Lower leg skin (tissue), 3 donors: ENCODE data around the gene TPMT.

Experiments
- CTCF ChIP-seq, 3 donors: fragments of 450-650 bp; IDR thresholded peaks; one replicate each; pipeline ENCODE4 v1.5.1; 2016; ENCODE audit warnings: antibody characterized with exemption in 3 of 3, mild to moderate bottlenecking in 3 of 3, moderate library complexity in 2 of 3
- POLR2A ChIP-seq, 2 donors: fragments of 450-650 bp; IDR thresholded peaks; one replicate each; pipeline ENCODE4 v1.6.1; 2016 to 2017; ENCODE audit warnings: antibody characterized with exemption in 2 of 2, mild to moderate bottlenecking in 1 of 2, moderate library complexity in 1 of 2

GRCh38 chr6:18154507-18155149 lies at the start of gene TPMT:
- no peak for TF ChIP-seq CTCF (IDR thresholded peaks at IDR 0.05)
- TF ChIP-seq POLR2A (IDR thresholded peaks at IDR 0.05): no peak
